ENCODE data around the gene RGS7.

DNA sequence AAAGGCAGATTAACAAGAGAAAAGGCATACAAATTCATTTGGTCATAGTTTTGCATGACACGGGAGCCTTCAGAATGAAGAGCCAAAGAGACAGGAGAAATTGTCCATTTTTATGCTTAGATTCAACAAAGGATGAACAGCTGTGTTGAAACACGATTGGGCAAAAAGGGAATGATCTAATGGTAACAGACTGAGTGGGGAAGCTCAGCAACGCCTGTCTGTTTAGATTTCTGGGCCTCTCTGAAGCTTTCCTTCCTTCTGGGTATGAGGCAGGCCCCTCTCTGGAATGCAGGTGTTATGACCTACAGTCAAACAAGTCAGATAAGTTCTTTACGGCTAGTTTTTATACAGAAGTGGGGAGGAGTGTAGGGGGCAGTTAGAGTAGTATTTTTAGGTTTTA lies 154.6 kb downstream of the RGS7 start:
- TF ChIP-seq NFE2L2 (IDR thresholded peaks at IDR 0.05; ENCODE audit: low read depth, low read length) (no peak), POLR2A (IDR thresholded peaks at IDR 0.05; ENCODE audit: low read depth, low read length) (no peak), RAD21 (IDR thresholded peaks at IDR 0.05; ENCODE audit: low read length) (no peak), SMC3 (IDR thresholded peaks at IDR 0.05; ENCODE audit: low read depth, low read length) (no peak), ELK1 (IDR thresholded peaks at IDR 0.05; ENCODE audit: borderline replicate concordance, low read depth, low read length) (no peak)
- TF ChIP-seq, protein P1, sequence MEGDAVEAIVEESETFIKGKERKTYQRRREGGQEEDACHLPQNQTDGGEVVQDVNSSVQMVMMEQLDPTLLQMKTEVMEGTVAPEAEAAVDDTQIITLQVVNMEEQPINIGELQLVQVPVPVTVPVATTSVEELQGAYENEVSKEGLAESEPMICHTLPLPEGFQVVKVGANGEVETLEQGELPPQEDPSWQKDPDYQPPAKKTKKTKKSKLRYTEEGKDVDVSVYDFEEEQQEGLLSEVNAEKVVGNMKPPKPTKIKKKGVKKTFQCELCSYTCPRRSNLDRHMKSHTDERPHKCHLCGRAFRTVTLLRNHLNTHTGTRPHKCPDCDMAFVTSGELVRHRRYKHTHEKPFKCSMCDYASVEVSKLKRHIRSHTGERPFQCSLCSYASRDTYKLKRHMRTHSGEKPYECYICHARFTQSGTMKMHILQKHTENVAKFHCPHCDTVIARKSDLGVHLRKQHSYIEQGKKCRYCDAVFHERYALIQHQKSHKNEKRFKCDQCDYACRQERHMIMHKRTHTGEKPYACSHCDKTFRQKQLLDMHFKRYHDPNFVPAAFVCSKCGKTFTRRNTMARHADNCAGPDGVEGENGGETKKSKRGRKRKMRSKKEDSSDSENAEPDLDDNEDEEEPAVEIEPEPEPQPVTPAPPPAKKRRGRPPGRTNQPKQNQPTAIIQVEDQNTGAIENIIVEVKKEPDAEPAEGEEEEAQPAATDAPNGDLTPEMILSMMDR (conservative IDR thresholded peaks at IDR 0.05; ENCODE audit: low read depth, low read length) = no peak

Measured in IMR-90 (cell line).